A549 (cell line): ENCODE results near the gene OR2G2. TPM values are rescaled to one million over a fixed set of nuclear protein-coding genes. Genes with fewer than 3 reads are reported as not detected.

ENCODE experiments used
- ATAC-seq, 2 experiments: fragments of 200-7000 bp in 1 of 2; fragments of >200 bp in 1 of 2; cut with Nextera tagmentation in 1 of 2; cut with Tn5 transposase in 1 of 2; 3 replicates each; pipeline versions ENCODE4 v1.8.0 to v1.9.1; 2018 to 2020; ENCODE audit warnings: mild to moderate bottlenecking in 1 of 2, moderate library complexity in 1 of 2
- CTCF ChIA-PET: fragments of 300-600 bp; sonication (Branson Sonifier 250); formaldehyde crosslinking; extraction: SDS; loops from one replicate; lab custom pipeline; 2021; ENCODE audit warnings: antibody characterized with exemption, inconsistent platforms; lab: Yijun Ruan, JAX
- POLR2A ChIA-PET: fragments of 350-600 bp; formaldehyde crosslinking; extraction: SDS; loops from one replicate; lab custom pipeline; 2021; ENCODE audit warnings: antibody characterized with exemption, inconsistent platforms; lab: Yijun Ruan, JAX
- DNase-seq, 2 experiments: peaks; one replicate each; pipeline versions ENCODE4 v3.0.0 to v3.0.0-alpha.2; 2011 to 2016; ENCODE audit warnings: low read depth in 1 of 2, low spot score in 1 of 2
- FAIRE-seq: peaks from 2 replicates; lab custom pipeline; 2011; peaks lifted over from hg19 to GRCh38; lab: Jason Lieb, UNC
- H3K27ac ChIP-seq, 2 experiments: fragments of >200 bp; sonication (Bioruptor Twin); formaldehyde crosslinking; 3 replicates each; pipeline ENCODE4 v1.5.1; 2016 to 2017
- H3K4me1 ChIP-seq: fragments of >200 bp; sonication (Bioruptor Twin); formaldehyde crosslinking; 3 replicates; pipeline ENCODE4 v1.6.1; 2016
- H3K4me2 ChIP-seq: fragments of >200 bp; sonication (Bioruptor Twin); formaldehyde crosslinking; 3 replicates; pipeline ENCODE4 v1.6.1; 2016
- H3K4me3 ChIP-seq: fragments of >200 bp; sonication (Bioruptor Twin); formaldehyde crosslinking; 3 replicates; pipeline ENCODE4 v1.5.1; 2016
- H3K9me3 ChIP-seq: fragments of >200 bp; sonication (Bioruptor Twin); formaldehyde crosslinking; 3 replicates; pipeline ENCODE4 v1.6.1; 2016
- BHLHE40 ChIP-seq: IDR thresholded peaks from 2 replicates; pipeline ENCODE4 v1.6.1; 2012; ENCODE audit warnings: low read depth, low read length, inconsistent platforms
- CBX2 ChIP-seq: fragments of 200-600 bp; sonication (generic); IDR thresholded peaks from 2 replicates; pipeline ENCODE4 v1.6.1; 2016; ENCODE audit warnings: low read depth, mild to moderate bottlenecking, borderline replicate concordance
- CEBPB ChIP-seq, 2 experiments: fragments of >200 bp in 1 of 2; sonication (Bioruptor Twin) in 1 of 2; formaldehyde crosslinking in 1 of 2; IDR thresholded peaks; 2 replicates each; pipeline ENCODE4 v1.6.1; 2012 to 2016
- CHD2 ChIP-seq: fragments of 150-350 bp; IDR thresholded peaks from 2 replicates; pipeline ENCODE4 v1.6.1; 2014; ENCODE audit warnings: low read length; ENCODE audit not compliant: partially characterized antibody
- CTCF ChIP-seq: fragments of >200 bp; sonication (Bioruptor Twin); formaldehyde crosslinking; IDR thresholded peaks from 3 replicates; pipeline ENCODE4 v1.5.1; 2016
- EHF ChIP-seq: fragments of 250-450 bp; sonication (Bioruptor Pico); IDR thresholded peaks from 2 replicates; pipeline ENCODE4 v1.5.0; 2020; ENCODE audit warnings: mild to moderate bottlenecking
- EHMT2 ChIP-seq: fragments of 200-600 bp; sonication (generic); IDR thresholded peaks from 2 replicates; pipeline ENCODE4 v1.6.1; 2016; ENCODE audit warnings: antibody characterized with exemption, low read depth, mild to moderate bottlenecking, moderate library complexity
- EP300 ChIP-seq, 2 experiments: fragments of >200 bp; sonication (Bioruptor Twin); formaldehyde crosslinking; IDR thresholded peaks; 2 replicates in 1 of 2; 3 replicates in 1 of 2; pipeline ENCODE4 v1.6.1; 2016 to 2017
- ESRRA ChIP-seq: fragments of 150-350 bp; IDR thresholded peaks from 2 replicates; pipeline ENCODE4 v1.6.1; 2014; ENCODE audit warnings: mild to moderate bottlenecking, low read length, borderline replicate concordance
- KDM1A ChIP-seq: fragments of 200-600 bp; sonication (generic); IDR thresholded peaks from 2 replicates; pipeline ENCODE4 v1.6.1; 2016; ENCODE audit warnings: low read depth, mild to moderate bottlenecking
- KDM5A ChIP-seq: fragments of 200-600 bp; sonication (generic); IDR thresholded peaks from 2 replicates; pipeline ENCODE4 v1.6.1; 2016; ENCODE audit warnings: antibody characterized with exemption, mild to moderate bottlenecking
- MAX ChIP-seq: IDR thresholded peaks from 2 replicates; pipeline ENCODE4 v1.6.1; 2012
- NPAS2 ChIP-seq: fragments of 250-450 bp; sonication (Bioruptor Pico); IDR thresholded peaks from 2 replicates; pipeline ENCODE4 v1.8.0; 2022; ENCODE audit warnings: mild to moderate bottlenecking, moderate library complexity, borderline replicate concordance
- NR3C1 ChIP-seq: fragments of >200 bp; sonication (Bioruptor Twin); formaldehyde crosslinking; IDR thresholded peaks from 3 replicates; pipeline ENCODE4 v1.6.1; 2017
- POLR2A ChIP-seq: IDR thresholded peaks from 2 replicates; pipeline ENCODE4 v1.6.1; 2012; ENCODE audit warnings: mild to moderate bottlenecking, low read length
- POLR2AphosphoS2 ChIP-seq: conservative IDR thresholded peaks from 2 replicates; pipeline ENCODE4 v1.6.1; 2012; ENCODE audit warnings: low read length, improper control_type of control experiment, inconsistent platforms
- RCOR1 ChIP-seq: fragments of 150-350 bp; IDR thresholded peaks from 2 replicates; pipeline ENCODE4 v1.6.1; 2014; ENCODE audit warnings: antibody characterized with exemption, low read length, low read depth
- REST ChIP-seq: fragments of 200-600 bp; sonication (generic); IDR thresholded peaks from 2 replicates; pipeline ENCODE4 v1.6.1; 2016; ENCODE audit warnings: antibody characterized with exemption, mild to moderate bottlenecking, moderate library complexity
- SREBF2 ChIP-seq: fragments of 450-650 bp; IDR thresholded peaks from 2 replicates; pipeline ENCODE4 v1.6.1; 2014; ENCODE audit warnings: mild to moderate bottlenecking, moderate library complexity
- TFCP2L1 ChIP-seq: fragments of 250-450 bp; sonication (Bioruptor Pico); IDR thresholded peaks from 2 replicates; pipeline ENCODE4 v1.5.0; 2021; ENCODE audit warnings: mild to moderate bottlenecking
- TP53 ChIP-seq: fragments of 250-450 bp; sonication (Bioruptor Pico); IDR thresholded peaks from 2 replicates; pipeline ENCODE4 v1.5.0; 2021; ENCODE audit warnings: mild to moderate bottlenecking, moderate library complexity
- ZC3H11A ChIP-seq: fragments of 450-650 bp; IDR thresholded peaks from 2 replicates; pipeline ENCODE4 v1.6.1; 2014; ENCODE audit warnings: antibody characterized with exemption, mild to moderate bottlenecking
- WGBS: methylation state at CpG from one replicate; pipeline ENCODE4 v1.1.6; 2017; ENCODE audit errors: missing lambda C conversion rate; 5-methylcytosine and 5-hydroxymethylcytosine counted together
- polyA minus RNA-seq: library from RNA; depleted of rRNA, polyadenylated mRNA; stranded (reverse); fragments of >200 nt; gene quantifications from 2 replicates; pipeline ENCODE4 v1.2.3, GENCODE V29; 2011; rRNA and poly(A)+ RNA removed
- polyA plus RNA-seq, 4 experiments: library from polyadenylated mRNA; depleted of rRNA in 3 of 4; stranded (reverse); fragments of >200 nt; fragmentation: RNase III in 1 of 4; extraction: RNeasy Plus Mini Kit Qiagen cat#74134 plus additional on column Dnase treatment in 1 of 4; gene quantifications; 2 replicates in 3 of 4; 3 replicates in 1 of 4; pipeline ENCODE4 v1.2.3, GENCODE V29; 2011 to 2017

OR2G2 gene
- polyA plus RNA-seq (2011; rRNA removed): not detected in 2 replicates
- not detected in 2 replicates for polyA plus RNA-seq (2012; cell fraction: cytosol; rRNA removed)
- not detected in 2 replicates for polyA plus RNA-seq (2012; cell fraction: nucleus; rRNA removed)
- not detected in 3 replicates for polyA plus RNA-seq (2017; fragmentation: RNase III; extraction: RNeasy Plus Mini Kit Qiagen cat#74134 plus additional on column Dnase treatment)
- polyA minus RNA-seq: not detected in 2 replicates

- Histone ChIP-seq H3K4me1 (no peaks in the 10 kb centered on the region), H3K27ac (no peak within 1 kb of the TSS), H3K4me3 (no peak within 1 kb of the TSS), H3K4me2 (no peak within 1 kb of the TSS), H3K9me3 (no peaks in the 10 kb centered on the region)
- no peak for ATAC-seq
- no peak for TF ChIP-seq RCOR1
- no peak for TF ChIP-seq NPAS2 (CRISPR knock-in tag)
- TF ChIP-seq EP300 (IDR thresholded peaks at IDR 0.05): no peak
- TF ChIP-seq CTCF: no peak
- no peak for TF ChIP-seq REST
- TF ChIP-seq SREBF2: no peak
- no peak for TF ChIP-seq EHF (CRISPR knock-in tag)
- no peak for TF ChIP-seq CBX2
- no peak for TF ChIP-seq CEBPB (IDR thresholded peaks at IDR 0.05)
- TF ChIP-seq TFCP2L1 (CRISPR knock-in tag): no peak
- no peak for TF ChIP-seq KDM5A
- no peak for TF ChIP-seq BHLHE40
- TF ChIP-seq MAX: no peak
- no peak for TF ChIP-seq NR3C1
- no peak for TF ChIP-seq ZC3H11A
- no peak for TF ChIP-seq KDM1A
- TF ChIP-seq ESRRA: no peak
- TF ChIP-seq TP53 (CRISPR knock-in tag): no peak
- TF ChIP-seq POLR2AphosphoS2: no peak
- ChIA-PET CTCF (interaction anchor here (0.6 kb wide), 1 partner anchor 390 kb away, joined by 3 read pairs; no protein-coding TSS in a partner anchor), POLR2A (no interaction called here)
- no peak for DNase-seq
- no peak for FAIRE-seq
- 17% methylated on average over 2 of the region's 2 CpGs for WGBS
Measured at GRCh38 chr1:247588060-247588459, at the start of gene OR2G2. Gene OR2G2 (plus strand): TSS chr1:247588360. CDS start chr1:247588360, 0 bp downstream.

- Histone ChIP-seq H3K27ac (no peak overlapping the region), H3K4me3 (no peak overlapping the region)
- no peak for DNase-seq
- TF ChIP-seq EHMT2 (no peak), POLR2A (no peak), ZC3H11A (no peak), CHD2 (no peak)
- TF ChIP-seq, all 56 proteins: peak for 0
- Histone ChIP-seq H3K4me2 (no peak overlapping the region), H3K4me1 (no peaks in the 10 kb centered on the region), H3K9me3 (peaks cover 3% of the 10 kb centered on the region; the same call in 1 of the 3 replicates)
- ChIA-PET POLR2A (no interaction called here), CTCF (interaction anchor here (0.6 kb wide), 1 partner anchor 33 kb away, joined by 3 read pairs; no protein-coding TSS in a partner anchor)
- 18% methylated on average over 5 of the region's 5 CpGs for WGBS
- ATAC-seq: no peak
- no peak for FAIRE-seq
Measured at GRCh38 chr1:247538561-247538960, 49.6 kb upstream of the OR2G2 start.
